Activated naive CD4-positive, alpha-beta T cell treated with anti-CD3 and anti-CD28 coated beads, Interleukin-2, amount 50 U/mL, for 24 hours (primary cell): ENCODE measurements around the gene PRR16.

Experiments
- H3K27ac Mint-ChIP-seq: one replicate; pipeline ENCODE4 v1.8.0; 2021; ENCODE audit warnings: mild to moderate bottlenecking, mixed read lengths
- H3K27me3 Mint-ChIP-seq: one replicate; pipeline ENCODE4 v1.8.0; 2021; ENCODE audit warnings: mixed read lengths
- H3K36me3 Mint-ChIP-seq: one replicate; pipeline ENCODE4 v1.8.0; 2021; ENCODE audit warnings: mixed read lengths
- H3K4me1 Mint-ChIP-seq: one replicate; pipeline ENCODE4 v1.8.0; 2021; ENCODE audit warnings: mixed read lengths
- H3K4me3 Mint-ChIP-seq: one replicate; pipeline ENCODE4 v1.8.0; 2021; ENCODE audit warnings: mild to moderate bottlenecking, mixed read lengths
- H3K9me3 Mint-ChIP-seq: one replicate; pipeline ENCODE4 v1.8.0; 2021; ENCODE audit warnings: mixed read lengths

PRR16 gene

GRCh38 chr5:120567066-120567465 lies 103.0 kb downstream of the PRR16 start:
- Mint-ChIP-seq H3K27me3 (no peaks in the 10 kb centered on the region), H3K9me3 (no peaks in the 10 kb centered on the region), H3K4me1 (no peaks in the 10 kb centered on the region), H3K27ac (no peak overlapping the region), H3K4me3 (no peak overlapping the region), H3K36me3 (no peaks in the 10 kb centered on the region)

GRCh38 chr5:120567921-120568320 lies 103.8 kb downstream of the PRR16 start:
- H3K4me3 Mint-ChIP-seq = no peak overlapping the region
- H3K36me3 Mint-ChIP-seq = no peaks in the 10 kb centered on the region
- H3K27me3 Mint-ChIP-seq = no peaks in the 10 kb centered on the region
- no peaks in the 10 kb centered on the region for H3K9me3 Mint-ChIP-seq
- H3K4me1 Mint-ChIP-seq = no peaks in the 10 kb centered on the region
- no peak overlapping the region for H3K27ac Mint-ChIP-seq

GRCh38 chr5:120568711-120569110 lies 104.6 kb downstream of the PRR16 start:
- Mint-ChIP-seq H3K9me3 (no peaks in the 10 kb centered on the region), H3K27me3 (no peaks in the 10 kb centered on the region), H3K4me1 (no peaks in the 10 kb centered on the region), H3K27ac (no peak overlapping the region), H3K36me3 (no peaks in the 10 kb centered on the region), H3K4me3 (no peak overlapping the region)

- Mint-ChIP-seq H3K9me3 (peaks cover 15% of the 10 kb centered on the region), H3K36me3 (no peaks in the 10 kb centered on the region), H3K27me3 (no peaks in the 10 kb centered on the region), H3K4me3 (no peak overlapping the region), H3K27ac (no peak overlapping the region), H3K4me1 (no peaks in the 10 kb centered on the region)
Observed at GRCh38 chr5:120576588-120576987, 112.5 kb downstream of the PRR16 start.

GRCh38 chr5:120582635-120583034 lies 118.5 kb downstream of the PRR16 start:
- no peak overlapping the region for H3K4me3 Mint-ChIP-seq
- no peaks in the 10 kb centered on the region for H3K4me1 Mint-ChIP-seq
- H3K9me3 Mint-ChIP-seq = peaks cover 11% of the 10 kb centered on the region
- H3K27ac Mint-ChIP-seq = no peak overlapping the region
- H3K27me3 Mint-ChIP-seq = no peaks in the 10 kb centered on the region
- H3K36me3 Mint-ChIP-seq = no peaks in the 10 kb centered on the region

- no peaks in the 10 kb centered on the region for H3K36me3 Mint-ChIP-seq
- H3K4me1 Mint-ChIP-seq = no peaks in the 10 kb centered on the region
- no peak overlapping the region for H3K27ac Mint-ChIP-seq
- H3K9me3 Mint-ChIP-seq = peaks cover 4% of the 10 kb centered on the region
- H3K27me3 Mint-ChIP-seq = no peaks in the 10 kb centered on the region
- H3K4me3 Mint-ChIP-seq = no peak overlapping the region
Observed at GRCh38 chr5:120586646-120587045, 122.5 kb downstream of the PRR16 start.

GRCh38 chr5:120591911-120592310 lies 127.8 kb downstream of the PRR16 start:
- Mint-ChIP-seq H3K27me3 (no peaks in the 10 kb centered on the region), H3K9me3 (no peaks in the 10 kb centered on the region), H3K27ac (no peak overlapping the region), H3K4me1 (no peaks in the 10 kb centered on the region), H3K4me3 (no peak overlapping the region), H3K36me3 (no peaks in the 10 kb centered on the region)

- H3K9me3 Mint-ChIP-seq = peaks cover 7% of the 10 kb centered on the region
- H3K27me3 Mint-ChIP-seq = no peaks in the 10 kb centered on the region
- no peak overlapping the region for H3K4me3 Mint-ChIP-seq
- no peak overlapping the region for H3K27ac Mint-ChIP-seq
- H3K36me3 Mint-ChIP-seq = no peaks in the 10 kb centered on the region
- no peaks in the 10 kb centered on the region for H3K4me1 Mint-ChIP-seq
Observed at GRCh38 chr5:120599576-120599975, 135.5 kb downstream of the PRR16 start.

- H3K9me3 Mint-ChIP-seq = peaks cover 7% of the 10 kb centered on the region
- H3K36me3 Mint-ChIP-seq = no peaks in the 10 kb centered on the region
- no peaks in the 10 kb centered on the region for H3K27me3 Mint-ChIP-seq
- no peak overlapping the region for H3K27ac Mint-ChIP-seq
- no peak overlapping the region for H3K4me3 Mint-ChIP-seq
- H3K4me1 Mint-ChIP-seq = no peaks in the 10 kb centered on the region
Observed at GRCh38 chr5:120600639-120601038, 136.5 kb downstream of the PRR16 start.

- no peak overlapping the region for H3K27ac Mint-ChIP-seq
- no peaks in the 10 kb centered on the region for H3K36me3 Mint-ChIP-seq
Observed at GRCh38 chr5:120602033-120602432, 137.9 kb downstream of the PRR16 start.

GRCh38 chr5:120604884-120605283 lies 140.8 kb downstream of the PRR16 start:
- no peaks in the 10 kb centered on the region for H3K27me3 Mint-ChIP-seq
- no peak overlapping the region for H3K27ac Mint-ChIP-seq
- H3K36me3 Mint-ChIP-seq = no peaks in the 10 kb centered on the region
- no peaks in the 10 kb centered on the region for H3K4me1 Mint-ChIP-seq
- H3K9me3 Mint-ChIP-seq = peaks cover 7% of the 10 kb centered on the region
- no peak overlapping the region for H3K4me3 Mint-ChIP-seq

More at GRCh38 chr5:120602033-120602432, 137.9 kb downstream of the PRR16 start:
- Mint-ChIP-seq H3K9me3 (peaks cover 7% of the 10 kb centered on the region), H3K27me3 (no peaks in the 10 kb centered on the region), H3K4me1 (no peaks in the 10 kb centered on the region), H3K4me3 (no peak overlapping the region)

GRCh38 chr5:120605325-120606079 lies 141.4 kb downstream of the PRR16 start:
- Mint-ChIP-seq H3K36me3 (no peaks in the 10 kb centered on the region), H3K4me1 (no peaks in the 10 kb centered on the region), H3K4me3 (no peak overlapping the region), H3K27me3 (no peaks in the 10 kb centered on the region), H3K27ac (no peak overlapping the region), H3K9me3 (peaks cover 7% of the 10 kb centered on the region)

GRCh38 chr5:120609570-120609969 lies 145.5 kb downstream of the PRR16 start:
- H3K36me3 Mint-ChIP-seq = no peaks in the 10 kb centered on the region
- no peaks in the 10 kb centered on the region for H3K9me3 Mint-ChIP-seq
- no peaks in the 10 kb centered on the region for H3K27me3 Mint-ChIP-seq
- no peaks in the 10 kb centered on the region for H3K4me1 Mint-ChIP-seq
- H3K4me3 Mint-ChIP-seq = no peak overlapping the region
- no peak overlapping the region for H3K27ac Mint-ChIP-seq

GRCh38 chr5:120610145-120610544 lies 146.0 kb downstream of the PRR16 start:
- H3K27ac Mint-ChIP-seq = no peak overlapping the region
- H3K4me3 Mint-ChIP-seq = no peak overlapping the region
- H3K27me3 Mint-ChIP-seq = no peaks in the 10 kb centered on the region
- no peaks in the 10 kb centered on the region for H3K9me3 Mint-ChIP-seq
- H3K4me1 Mint-ChIP-seq = no peaks in the 10 kb centered on the region
- no peaks in the 10 kb centered on the region for H3K36me3 Mint-ChIP-seq

GRCh38 chr5:120613729-120614128 lies 149.6 kb downstream of the PRR16 start:
- Mint-ChIP-seq H3K9me3 (no peaks in the 10 kb centered on the region), H3K4me1 (no peaks in the 10 kb centered on the region), H3K27ac (no peak overlapping the region), H3K4me3 (no peak overlapping the region), H3K36me3 (no peaks in the 10 kb centered on the region), H3K27me3 (no peaks in the 10 kb centered on the region)

- no peaks in the 10 kb centered on the region for H3K9me3 Mint-ChIP-seq
- H3K4me1 Mint-ChIP-seq = no peaks in the 10 kb centered on the region
- H3K36me3 Mint-ChIP-seq = no peaks in the 10 kb centered on the region
- H3K27ac Mint-ChIP-seq = no peak overlapping the region
- H3K4me3 Mint-ChIP-seq = no peak overlapping the region
- no peaks in the 10 kb centered on the region for H3K27me3 Mint-ChIP-seq
Observed at GRCh38 chr5:120614531-120615180, 150.6 kb downstream of the PRR16 start.
